ENCODE data around the gene GNLY.

Gene GNLY

GRCh38 chr2:85743304-85743978, 49.3 kb downstream of the GNLY start:
- no peak for DNase-seq (ENCODE audit: low read depth, low spot score)

GRCh38 chr2:85744055-85744454, 49.9 kb downstream of the GNLY start:
- DNase-seq (ENCODE audit: low read depth, low spot score), result no peak

GRCh38 chr2:85744741-85745601, 50.8 kb downstream of the GNLY start:
- peak; percentile 60 for DNase-seq (ENCODE audit: low read depth, low spot score)

GRCh38 chr2:85745619-85746018, 51.5 kb downstream of the GNLY start:
- no peak for DNase-seq (ENCODE audit: low read depth, low spot score)

- DNase-seq (ENCODE audit: low read depth, low spot score), result no peak
Measured at GRCh38 chr2:85746321-85747004, 52.3 kb downstream of the GNLY start.

- DNase-seq (ENCODE audit: low read depth, low spot score), result no peak
Measured at GRCh38 chr2:85747441-85747840, 53.3 kb downstream of the GNLY start.

GRCh38 chr2:85748039-85748734, 54.0 kb downstream of the GNLY start:
- DNase-seq (ENCODE audit: low read depth, low spot score), result no peak

Measured in brain pericyte (primary cell).